Transverse colon (tissue), 3 donors: Measurements from ENCODE around the gene PIGT.

ENCODE experiments used
- EP300 ChIP-seq: sonication (generic); formaldehyde crosslinking; IDR thresholded peaks from one replicate; pipeline ENCODE4 v1.6.1; 2017; ENCODE audit warnings: antibody characterized with exemption, low read depth
- POLR2AphosphoS5 ChIP-seq, 3 donors: sonication (generic); formaldehyde crosslinking; IDR thresholded peaks; one replicate each; pipeline ENCODE4 v1.6.1; 2016; ENCODE audit warnings: antibody characterized with exemption in 3 of 3

DNA sequence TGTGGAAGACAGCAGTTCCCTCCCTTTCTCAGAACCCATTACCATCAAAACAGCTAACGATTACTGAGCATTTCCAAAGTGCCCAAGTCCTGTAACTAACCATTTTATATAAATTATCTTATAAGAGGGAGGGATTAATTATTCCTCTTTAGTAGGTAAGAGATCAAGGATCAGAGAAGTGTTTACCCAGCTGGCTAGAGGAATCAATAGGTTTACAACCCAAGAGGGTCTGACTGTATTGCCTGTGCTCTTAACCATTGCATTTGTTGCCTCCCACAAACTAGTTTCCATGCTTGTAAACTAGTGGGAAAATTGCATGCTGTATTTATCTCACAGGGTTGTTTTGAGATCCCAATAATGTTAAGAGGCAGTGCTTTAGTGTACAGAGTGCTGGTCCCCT is 11.5 kb upstream of the PIGT start:
- TF ChIP-seq POLR2AphosphoS5 (IDR thresholded peaks at IDR 0.05) = no peak
- TF ChIP-seq EP300 = no peak
